Activated CD4-positive, CD25-positive, alpha-beta regulatory T cell treated with anti-CD3 and anti-CD28 coated beads, Interleukin-2, amount 50 U/mL, for 72 hours (primary cell): ENCODE measurements around the gene MTHFR.

Experiments used
- DNase-seq: peaks from one replicate; pipeline ENCODE4 v3.0.0; 2021

The MTHFR gene

GRCh38 chr1:11780380-11781147, 25.2 kb downstream of the MTHFR start:
- no peak for DNase-seq

- DNase-seq, result no peak
These were observed 25.9 kb downstream of the MTHFR start for GRCh38 chr1:11779715-11780379.

- no peak for DNase-seq
These were observed 26.7 kb downstream of the MTHFR start for GRCh38 chr1:11778844-11779623.

GRCh38 chr1:11778336-11778735, 27.4 kb downstream of the MTHFR start:
- no peak for DNase-seq

- no peak for DNase-seq
These were observed 28.0 kb downstream of the MTHFR start for GRCh38 chr1:11777658-11778322.

- DNase-seq, result no peak
These were observed 31.0 kb downstream of the MTHFR start for GRCh38 chr1:11774753-11775152.

- DNase-seq, result no peak
These were observed 33.3 kb downstream of the MTHFR start for GRCh38 chr1:11772458-11772857.

- no peak for DNase-seq
These were observed 34.2 kb downstream of the MTHFR start for GRCh38 chr1:11771481-11772043.

GRCh38 chr1:11770011-11770410, 35.8 kb downstream of the MTHFR start:
- no peak for DNase-seq

- DNase-seq, result no peak
These were observed 36.5 kb downstream of the MTHFR start for GRCh38 chr1:11769274-11769673.

- DNase-seq, result no peak
These were observed 36.9 kb downstream of the MTHFR start for GRCh38 chr1:11768821-11769220.

GRCh38 chr1:11767922-11768704, 37.7 kb downstream of the MTHFR start:
- no peak for DNase-seq

GRCh38 chr1:11766429-11766776, 39.4 kb downstream of the MTHFR start:
- no peak for DNase-seq

- DNase-seq, result no peak
These were observed 39.9 kb downstream of the MTHFR start for GRCh38 chr1:11765661-11766428.

GRCh38 chr1:11764519-11764918, 41.2 kb downstream of the MTHFR start:
- no peak for DNase-seq

GRCh38 chr1:11764115-11764514, 41.6 kb downstream of the MTHFR start:
- DNase-seq, result no peak

GRCh38 chr1:11761988-11762406, 43.8 kb downstream of the MTHFR start, which contains the start of gene C1orf167:
Gene C1orf167 (plus strand): TSS chr1:11762193. CDS start chr1:11764401, 2,208 bp downstream.
- no peak for DNase-seq

GRCh38 chr1:11761285-11761684, 44.5 kb downstream of the MTHFR start:
- no peak for DNase-seq

GRCh38 chr1:11759791-11760190, 46.0 kb downstream of the MTHFR start:
- DNase-seq, result no peak

GRCh38 chr1:11757047-11757446, 48.7 kb downstream of the MTHFR start:
- DNase-seq, result no peak

- no peak for DNase-seq
These were observed 52.1 kb downstream of the MTHFR start for GRCh38 chr1:11753555-11754208.
